Measurements from ENCODE around the gene CSN3.
"Not testable (repeated sequence)": the region's sequence is repeated elsewhere in the genome, so short reads cannot be mapped to it uniquely, and the experiment has no call there.

Gene CSN3

GRCh38 chr4:70242297-70242696 is at the start of gene CSN3:
Gene CSN3 (plus strand): TSS chr4:70242597. CDS start chr4:70244820, 2,223 bp downstream.
- not testable (repeated sequence) for DNase-seq

- DNase-seq = no peak
Measured at GRCh38 chr4:70192895-70193294, 49.5 kb upstream of the CSN3 start.

- no peak for DNase-seq
Measured at GRCh38 chr4:70195425-70195824, 47.0 kb upstream of the CSN3 start, which contains the start of gene ODAM. Gene ODAM (plus strand): TSS chr4:70195725. CDS start chr4:70196544, 819 bp downstream.

GRCh38 chr4:70196857-70197256 is 45.5 kb upstream of the CSN3 start:
- no peak for DNase-seq

GRCh38 chr4:70197842-70198241 is 44.6 kb upstream of the CSN3 start:
- no peak for DNase-seq

GRCh38 chr4:70203601-70204000 is 38.8 kb upstream of the CSN3 start:
- DNase-seq = no peak

- DNase-seq = not testable (repeated sequence)
Measured at GRCh38 chr4:70212752-70213151, 29.6 kb upstream of the CSN3 start.

GRCh38 chr4:70216109-70216508 is 26.3 kb upstream of the CSN3 start:
- DNase-seq = not testable (repeated sequence)

GRCh38 chr4:70216550-70216949 is 25.8 kb upstream of the CSN3 start:
- not testable (repeated sequence) for DNase-seq

GRCh38 chr4:70221389-70221788 is 21.0 kb upstream of the CSN3 start:
- not testable (repeated sequence) for DNase-seq

- not testable (repeated sequence) for DNase-seq
Measured at GRCh38 chr4:70221818-70222217, 20.6 kb upstream of the CSN3 start.

GRCh38 chr4:70225824-70226223 is 16.6 kb upstream of the CSN3 start, which contains the start of gene FDCSP:
Gene FDCSP (plus strand): TSS chr4:70226124. CDS start chr4:70231195, 5,071 bp downstream.
- no peak for DNase-seq

GRCh38 chr4:70236125-70236524 is 6.3 kb upstream of the CSN3 start:
- no peak for DNase-seq

GRCh38 chr4:70239131-70239883 is 3.1 kb upstream of the CSN3 start:
- no peak for DNase-seq

GRCh38 chr4:70239884-70240591 is 2.4 kb upstream of the CSN3 start:
- no peak for DNase-seq

- no peak for DNase-seq
Measured at GRCh38 chr4:70243091-70243490, 694 bp downstream of the CSN3 start.

GRCh38 chr4:70251250-70251944 is 9.0 kb downstream of the CSN3 start:
- DNase-seq = no peak

- no peak for DNase-seq
Measured at GRCh38 chr4:70251945-70252277, 9.5 kb downstream of the CSN3 start.

GRCh38 chr4:70269674-70270073 is 27.3 kb downstream of the CSN3 start:
- peak; percentile 52 for DNase-seq

GRCh38 chr4:70277121-70277520 is 34.7 kb downstream of the CSN3 start:
- DNase-seq = no peak

- peak; percentile 99 for DNase-seq
Measured at GRCh38 chr4:70280567-70280966, 38.2 kb downstream of the CSN3 start.

- no peak for DNase-seq
Measured at GRCh38 chr4:70288651-70289050, 46.3 kb downstream of the CSN3 start.

- DNase-seq = no peak
Measured at GRCh38 chr4:70291341-70291740, 48.9 kb downstream of the CSN3 start.

- no peak for DNase-seq
Measured at GRCh38 chr4:70297576-70297975, 55.2 kb downstream of the CSN3 start.
